Karpas-422 (cell line): Measurements from ENCODE around the gene PCDH9. TPM values are rescaled to one million over a fixed set of nuclear protein-coding genes. Genes with fewer than 3 reads are reported as not detected.

ENCODE experiments used
- DNase-seq: peaks from one replicate; pipeline ENCODE4 v3.0.0-alpha.2; 2015
- H2AFZ ChIP-seq: fragments of 200-600 bp; sonication (generic); 2 replicates; pipeline ENCODE4 v1.6.1; 2014; ENCODE audit warnings: antibody characterized with exemption, low read length, mixed read lengths
- H3K27ac ChIP-seq: fragments of 200-600 bp; sonication (generic); 2 replicates; pipeline ENCODE4 v1.5.1; 2014; ENCODE audit warnings: mild to moderate bottlenecking, low read length, moderate library complexity
- H3K27me3 ChIP-seq: fragments of 200-600 bp; sonication (generic); 2 replicates; pipeline ENCODE4 v1.6.1; 2014; ENCODE audit warnings: low read length, mixed read lengths
- H3K36me3 ChIP-seq: fragments of 200-600 bp; sonication (generic); 2 replicates; pipeline ENCODE4 v1.6.1; 2014; ENCODE audit warnings: low read length, mixed read lengths; ENCODE audit not compliant: insufficient read depth
- H3K4me1 ChIP-seq: fragments of 200-600 bp; sonication (generic); 2 replicates; pipeline ENCODE4 v1.6.1; 2014; ENCODE audit warnings: mild to moderate bottlenecking, low read length, mixed read lengths
- H3K4me2 ChIP-seq: fragments of 200-600 bp; sonication (generic); 2 replicates; pipeline ENCODE4 v1.6.1; 2014; ENCODE audit warnings: low read length, low read depth, mild to moderate bottlenecking; ENCODE audit not compliant: poor library complexity, severe bottlenecking
- H3K4me3 ChIP-seq: fragments of 200-600 bp; sonication (generic); 2 replicates; pipeline ENCODE4 v1.5.1; 2014; ENCODE audit warnings: mild to moderate bottlenecking, antibody characterized with exemption, low read length, mixed read lengths
- H3K79me2 ChIP-seq: fragments of 200-600 bp; sonication (generic); 2 replicates; pipeline ENCODE4 v1.6.1; 2014; ENCODE audit warnings: mild to moderate bottlenecking, low read length, mixed read lengths
- H3K9ac ChIP-seq: fragments of 200-600 bp; sonication (generic); 2 replicates; pipeline ENCODE4 v1.6.0; 2014; ENCODE audit warnings: low read length
- H3K9me2 ChIP-seq: fragments of 200-600 bp; sonication (generic), shearing (Covaris generic); replicated peaks from 2 replicates; pipeline ENCODE4 v1.6.0; 2014; ENCODE audit warnings: mild to moderate bottlenecking, low read length, moderate library complexity; ENCODE audit not compliant: insufficient read depth
- H3K9me3 ChIP-seq: fragments of 300-700, 200-600 bp; sonication (generic); 2 replicates; pipeline ENCODE4 v1.6.1; 2014; ENCODE audit warnings: low read length, mixed read lengths
- H4K20me1 ChIP-seq: fragments of 200-600 bp; sonication (generic); 2 replicates; pipeline ENCODE4 v1.6.1; 2014; ENCODE audit warnings: mild to moderate bottlenecking, antibody characterized with exemption, low read length, low read depth; ENCODE audit not compliant: insufficient read depth
- total RNA-seq: library from RNA; depleted of rRNA; stranded (reverse); fragments of >200 nt; shearing (Covaris generic); gene quantifications from 2 replicates; pipeline ENCODE4 v1.2.3, GENCODE V29; 2014; ENCODE audit warnings: low replicate concordance

Gene PCDH9
- total RNA-seq, 1 experiment from 2014 or later: 5.8 TPM

DNA sequence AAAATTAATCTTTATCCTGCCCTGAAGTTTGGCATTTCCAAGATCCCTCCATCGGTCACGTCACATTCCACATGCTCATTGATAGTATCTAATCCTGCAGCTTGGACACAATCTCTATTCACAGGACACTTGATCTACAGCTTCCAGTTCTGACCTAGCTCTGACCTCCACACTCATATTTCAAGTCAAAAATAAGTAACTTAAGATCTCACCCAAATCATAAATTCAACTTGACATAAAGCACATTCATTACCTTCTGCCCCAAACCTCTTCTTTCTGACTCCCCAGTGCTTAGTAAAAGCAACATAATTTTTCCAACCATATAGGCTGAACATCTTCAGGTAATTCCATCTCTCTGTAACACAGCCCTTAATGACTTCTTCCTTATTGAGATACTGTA lies 880.2 kb downstream of the PCDH9 start:
- Histone ChIP-seq H3K79me2 (no peaks in the 10 kb centered on the region), H3K4me1 (no peaks in the 10 kb centered on the region), H4K20me1 (no peaks in the 10 kb centered on the region), H3K36me3 (no peaks in the 10 kb centered on the region), H3K4me2 (no peak overlapping the region), H3K27ac (no peak overlapping the region), H3K9me3 (no peaks in the 10 kb centered on the region), H3K27me3 (no peaks in the 10 kb centered on the region), H2AFZ (0 out of 2 replicates have a peak overlapping the region, but pooled peaks have one; percentile 23), H3K4me3 (no peak overlapping the region), H3K9me2 (no peaks in the 10 kb centered on the region), H3K9ac (no peak overlapping the region)
- DNase-seq: no peak

GRCh38 chr13:66348745-66349690 lies 881.1 kb downstream of the PCDH9 start:
- Histone ChIP-seq H3K9ac (no peak overlapping the region), H3K36me3 (no peaks in the 10 kb centered on the region), H3K4me1 (no peaks in the 10 kb centered on the region), H3K4me3 (no peak overlapping the region), H3K9me2 (no peaks in the 10 kb centered on the region), H3K9me3 (no peaks in the 10 kb centered on the region), H4K20me1 (no peaks in the 10 kb centered on the region), H3K4me2 (no peak overlapping the region), H3K27me3 (no peaks in the 10 kb centered on the region), H2AFZ (no peak overlapping the region), H3K79me2 (no peaks in the 10 kb centered on the region), H3K27ac (no peak overlapping the region)
- no peak for DNase-seq

DNA sequence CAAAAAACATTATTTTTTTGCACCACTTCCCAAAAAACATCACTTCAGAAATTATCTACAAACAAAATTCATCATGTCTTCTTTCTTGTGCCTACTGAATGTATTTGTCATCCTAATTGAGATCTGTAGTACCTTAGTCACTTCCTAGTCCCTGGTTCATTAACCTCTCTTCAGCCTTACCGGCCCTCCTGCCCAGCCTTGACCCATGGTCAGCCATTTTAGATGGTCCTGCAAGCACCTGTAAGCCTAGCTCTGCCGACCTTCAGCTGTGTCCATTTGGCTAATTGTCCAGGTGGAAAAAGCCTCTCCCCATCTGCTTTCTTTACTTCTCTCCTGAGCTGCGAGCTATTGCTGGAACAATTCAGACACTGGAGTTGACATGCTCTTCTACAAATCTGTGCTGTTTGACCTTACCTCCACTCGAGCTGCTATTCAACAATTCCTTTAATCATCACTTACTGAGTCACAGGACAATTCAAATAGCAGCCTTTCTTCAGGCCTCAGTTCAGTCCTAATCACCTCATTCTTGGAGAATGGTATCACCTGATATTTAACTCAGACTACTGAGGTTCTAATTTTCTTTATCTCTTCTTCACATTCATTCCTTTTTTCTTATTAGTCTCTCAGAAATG lies 882.5 kb downstream of the PCDH9 start:
- Histone ChIP-seq H3K36me3 (no peaks in the 10 kb centered on the region), H4K20me1 (no peaks in the 10 kb centered on the region), H3K27me3 (no peaks in the 10 kb centered on the region), H3K4me1 (no peaks in the 10 kb centered on the region), H3K79me2 (no peaks in the 10 kb centered on the region), H3K9ac (no peak overlapping the region), H3K9me3 (no peaks in the 10 kb centered on the region), H2AFZ (peak overlapping the region; percentile 68), H3K27ac (no peak overlapping the region), H3K4me3 (no peak overlapping the region), H3K4me2 (no peak overlapping the region), H3K9me2 (no peaks in the 10 kb centered on the region)
- no peak for DNase-seq

DNA sequence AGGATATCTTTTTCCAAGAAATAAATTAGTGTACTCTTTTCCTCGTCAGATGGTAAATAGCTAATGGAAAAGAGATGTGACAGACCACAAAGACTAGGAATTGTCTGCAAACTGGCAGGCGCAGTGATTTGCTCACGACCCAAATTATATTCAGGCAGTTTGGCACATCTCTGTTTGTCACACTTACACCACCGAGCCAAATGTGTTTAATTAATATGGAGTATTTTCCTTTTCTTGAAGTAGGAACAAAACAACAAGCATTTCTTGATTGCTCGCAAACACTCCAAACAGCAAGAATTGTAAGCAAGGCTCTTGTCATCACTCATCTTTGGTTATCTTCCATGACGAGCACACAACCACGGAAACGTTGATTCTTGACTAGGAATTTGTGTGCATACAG lies 884.2 kb downstream of the PCDH9 start:
- Histone ChIP-seq H3K9me2 (no peaks in the 10 kb centered on the region), H3K27ac (no peak overlapping the region), H3K36me3 (no peaks in the 10 kb centered on the region), H3K9ac (no peak overlapping the region), H3K4me2 (no peak overlapping the region), H3K4me3 (no peak overlapping the region), H3K4me1 (no peaks in the 10 kb centered on the region), H3K27me3 (no peaks in the 10 kb centered on the region), H3K9me3 (no peaks in the 10 kb centered on the region), H3K79me2 (no peaks in the 10 kb centered on the region), H4K20me1 (no peaks in the 10 kb centered on the region), H2AFZ (no peak overlapping the region)
- no peak for DNase-seq

GRCh38 chr13:66345518-66345810 lies 884.7 kb downstream of the PCDH9 start:
- no peak overlapping the region for H3K4me3 ChIP-seq
- H3K4me1 ChIP-seq: no peaks in the 10 kb centered on the region

GRCh38 chr13:66344805-66345517 lies 885.2 kb downstream of the PCDH9 start:
- H3K4me1 ChIP-seq: no peaks in the 10 kb centered on the region

More at GRCh38 chr13:66345518-66345810, 884.7 kb downstream of the PCDH9 start:
- Histone ChIP-seq H3K27me3 (no peaks in the 10 kb centered on the region), H3K27ac (no peak overlapping the region), H3K9me2 (no peaks in the 10 kb centered on the region), H3K4me2 (no peak overlapping the region), H3K9me3 (no peaks in the 10 kb centered on the region), H2AFZ (no peak overlapping the region), H3K79me2 (no peaks in the 10 kb centered on the region), H3K36me3 (no peaks in the 10 kb centered on the region), H3K9ac (no peak overlapping the region), H4K20me1 (no peaks in the 10 kb centered on the region)
- no peak for DNase-seq

GRCh38 chr13:66343224-66343828 lies 886.8 kb downstream of the PCDH9 start:
- H3K36me3 ChIP-seq: no peaks in the 10 kb centered on the region
- no peaks in the 10 kb centered on the region for H3K27me3 ChIP-seq
- H3K9me3 ChIP-seq: no peaks in the 10 kb centered on the region
- H3K9ac ChIP-seq: no peak overlapping the region
- no peak overlapping the region for H3K4me2 ChIP-seq
- H3K79me2 ChIP-seq: no peaks in the 10 kb centered on the region
- DNase-seq: no peak
- H2AFZ ChIP-seq: no peak overlapping the region
- no peak overlapping the region for H3K4me3 ChIP-seq
- no peaks in the 10 kb centered on the region for H4K20me1 ChIP-seq
- H3K4me1 ChIP-seq: no peaks in the 10 kb centered on the region
- H3K27ac ChIP-seq: no peak overlapping the region
- no peaks in the 10 kb centered on the region for H3K9me2 ChIP-seq

More at GRCh38 chr13:66344805-66345517, 885.2 kb downstream of the PCDH9 start:
- Histone ChIP-seq H3K4me3 (no peak overlapping the region), H3K79me2 (no peaks in the 10 kb centered on the region), H3K36me3 (no peaks in the 10 kb centered on the region), H3K27me3 (no peaks in the 10 kb centered on the region), H3K9me2 (no peaks in the 10 kb centered on the region), H3K9ac (no peak overlapping the region), H2AFZ (no peak overlapping the region), H3K4me2 (no peak overlapping the region), H3K27ac (no peak overlapping the region), H4K20me1 (no peaks in the 10 kb centered on the region), H3K9me3 (no peaks in the 10 kb centered on the region)
- DNase-seq: no peak
